ENCODE data around the gene SYT7. TPM values are rescaled to one million over a fixed set of nuclear protein-coding genes. Genes with fewer than 3 reads are reported as not detected.
"Not testable (repeated sequence)": the region's sequence is repeated elsewhere in the genome, so short reads cannot be mapped to it uniquely, and the experiment has no call there.

Gene SYT7
- total RNA-seq, 2 donors from 2014 or later: not detected

DNA sequence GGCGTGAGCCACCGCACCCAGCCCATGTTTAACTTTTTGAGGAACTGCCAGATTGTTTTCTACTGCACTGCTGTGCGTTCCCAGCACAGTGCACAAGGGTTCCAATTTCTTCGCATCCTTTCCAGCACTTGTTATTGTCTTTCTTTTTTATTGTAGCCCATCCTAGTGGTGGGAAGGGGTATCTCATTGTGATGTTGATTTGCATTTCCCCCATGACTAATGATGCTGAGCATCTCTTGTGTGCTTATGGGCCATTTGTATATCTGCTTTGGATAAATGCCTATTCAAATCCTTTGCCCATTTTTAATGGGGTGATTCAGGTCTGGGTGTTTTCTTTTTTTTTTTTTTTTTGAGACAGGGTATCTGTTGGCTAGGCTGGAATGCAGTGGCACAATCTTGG, 36.6 kb upstream of the SYT7 start:
- DNase-seq: no peak
- H3K9me3 Mint-ChIP-seq: no peaks in the 10 kb centered on the region
- H3K4me3 Mint-ChIP-seq: no peak overlapping the region
- peaks cover 5% of the 10 kb centered on the region for H3K4me1 Mint-ChIP-seq (ENCODE audit: low read depth)
- H3K36me3 Mint-ChIP-seq (ENCODE audit: insufficient read depth in 2 of 2): no peaks in the 10 kb centered on the region
- no peak for ATAC-seq (replicated peaks in 1 of 2)
- no peak overlapping the region for H3K27ac Mint-ChIP-seq
- peaks cover 9% of the 10 kb centered on the region for H3K27me3 Mint-ChIP-seq (ENCODE audit: low read depth)

DNA sequence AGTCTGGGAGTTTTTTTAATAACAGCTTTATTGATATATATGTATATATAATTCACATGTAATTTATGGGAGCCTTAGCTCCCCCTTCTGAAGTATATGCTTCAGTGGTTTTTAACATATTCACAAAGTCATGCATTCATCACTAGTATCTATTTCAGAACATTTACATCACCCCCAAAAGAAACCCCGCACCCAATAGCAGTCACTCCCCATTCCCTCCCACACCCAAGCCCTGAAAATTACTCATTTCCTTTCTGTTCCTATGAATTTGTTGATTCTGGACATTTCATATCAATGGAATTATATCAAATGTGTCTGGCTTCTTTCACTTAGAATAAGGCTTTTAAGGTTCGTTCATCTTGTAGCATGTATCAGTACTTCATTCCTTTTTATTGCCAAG, 35.6 kb upstream of the SYT7 start:
- DNase-seq (no peak), ATAC-seq (replicated peaks in 1 of 2) (no peak)
- Mint-ChIP-seq H3K4me1 (ENCODE audit: low read depth) (peaks cover 5% of the 10 kb centered on the region), H3K4me3 (no peak overlapping the region), H3K27me3 (ENCODE audit: low read depth) (peaks cover 15% of the 10 kb centered on the region), H3K36me3 (ENCODE audit: insufficient read depth in 2 of 2) (no peaks in the 10 kb centered on the region), H3K27ac (no peak overlapping the region), H3K9me3 (no peaks in the 10 kb centered on the region)

DNA sequence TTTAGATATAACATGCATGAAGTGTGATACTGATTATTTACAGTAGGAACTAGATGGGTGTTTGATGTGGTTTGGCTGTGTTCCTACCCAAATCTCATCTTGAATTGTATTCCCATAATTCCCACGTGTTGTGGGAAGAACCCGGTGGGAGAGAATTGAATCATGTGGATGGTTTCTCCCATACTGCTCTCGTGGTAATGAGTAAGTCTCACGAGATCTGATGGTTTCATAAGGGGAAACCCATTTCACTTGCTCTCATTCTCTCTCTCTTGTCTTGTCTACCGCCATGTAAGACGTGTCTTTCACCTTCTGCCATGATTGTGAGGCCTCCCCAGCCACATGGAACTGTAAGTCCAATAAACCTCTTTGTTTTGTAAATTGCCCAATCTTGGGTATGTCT, 33.9 kb upstream of the SYT7 start:
- not testable (repeated sequence) for H3K36me3 Mint-ChIP-seq (ENCODE audit: insufficient read depth in 2 of 2); H3K4me3 Mint-ChIP-seq; DNase-seq; H3K27ac Mint-ChIP-seq; H3K4me1 Mint-ChIP-seq (ENCODE audit: low read depth); H3K9me3 Mint-ChIP-seq; ATAC-seq (replicated peaks in 1 of 2)
- H3K27me3 Mint-ChIP-seq (ENCODE audit: low read depth): peaks cover 10% of the 10 kb centered on the region

GRCh38 chr11:61613870-61614269, 33.0 kb upstream of the SYT7 start:
- ATAC-seq (replicated peaks in 1 of 2): no peak
- Mint-ChIP-seq H3K9me3 (no peaks in the 10 kb centered on the region), H3K4me3 (no peak overlapping the region), H3K4me1 (ENCODE audit: low read depth) (peaks cover 5% of the 10 kb centered on the region), H3K27ac (no peak overlapping the region), H3K36me3 (ENCODE audit: insufficient read depth in 2 of 2) (no peaks in the 10 kb centered on the region), H3K27me3 (ENCODE audit: low read depth) (peaks cover 19% of the 10 kb centered on the region)
- no peak for DNase-seq

DNA sequence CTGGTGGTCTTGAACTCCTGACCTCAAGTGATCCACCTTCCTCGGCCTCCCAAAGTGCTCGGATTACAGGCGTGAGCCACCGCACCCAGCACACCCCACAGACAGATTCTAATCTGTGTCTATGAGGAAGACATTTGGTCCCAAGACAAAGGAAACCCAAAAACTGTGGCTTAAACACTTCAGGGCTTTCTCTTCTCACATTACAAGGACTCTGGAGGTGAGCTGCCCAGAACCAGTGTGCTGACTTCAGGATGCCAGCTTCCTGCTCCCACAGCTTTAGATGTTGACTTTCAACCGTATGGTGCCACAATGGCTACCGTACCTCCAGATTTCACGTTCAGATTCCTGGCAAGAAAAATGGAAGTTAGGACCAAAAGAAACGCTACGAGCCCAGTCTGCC, 32.2 kb upstream of the SYT7 start:
- H3K36me3 Mint-ChIP-seq (ENCODE audit: insufficient read depth in 2 of 2): no peaks in the 10 kb centered on the region
- H3K9me3 Mint-ChIP-seq: no peaks in the 10 kb centered on the region
- no peak for ATAC-seq (replicated peaks in 1 of 2)
- no peak overlapping the region for H3K27ac Mint-ChIP-seq
- H3K27me3 Mint-ChIP-seq (ENCODE audit: low read depth): peaks cover 19% of the 10 kb centered on the region
- H3K4me1 Mint-ChIP-seq (ENCODE audit: low read depth): peaks cover 5% of the 10 kb centered on the region
- H3K4me3 Mint-ChIP-seq: no peak overlapping the region
- DNase-seq: no peak

DNA sequence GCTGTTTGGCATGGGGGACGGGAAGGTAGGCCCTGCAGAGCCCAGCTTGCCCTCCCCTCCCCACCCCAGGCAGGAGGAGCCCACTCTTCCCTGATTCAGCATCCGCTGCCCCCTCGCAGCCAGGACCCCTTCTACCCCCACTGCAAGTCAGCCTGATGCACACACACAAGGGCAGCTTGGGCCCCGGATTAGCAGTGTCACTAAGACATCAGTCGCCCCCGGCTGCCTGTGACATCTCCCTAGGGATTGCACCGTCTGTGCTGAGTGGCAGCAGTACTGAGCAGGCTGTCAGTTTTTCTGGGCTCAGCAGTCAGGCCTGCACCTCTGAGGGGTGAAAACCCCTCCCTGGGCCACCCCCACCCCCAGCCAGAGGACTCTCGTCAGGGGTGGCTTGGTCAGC, 30.4 kb upstream of the SYT7 start:
- H3K4me3 Mint-ChIP-seq: no peak overlapping the region
- H3K27ac Mint-ChIP-seq: no peak overlapping the region
- H3K4me1 Mint-ChIP-seq (ENCODE audit: low read depth): peaks cover 2% of the 10 kb centered on the region
- DNase-seq: no peak
- ATAC-seq (replicated peaks in 1 of 2): no peak
- H3K9me3 Mint-ChIP-seq: no peaks in the 10 kb centered on the region
- H3K36me3 Mint-ChIP-seq (ENCODE audit: insufficient read depth in 2 of 2): no peaks in the 10 kb centered on the region
- H3K27me3 Mint-ChIP-seq (ENCODE audit: low read depth): peaks cover 25% of the 10 kb centered on the region

DNA sequence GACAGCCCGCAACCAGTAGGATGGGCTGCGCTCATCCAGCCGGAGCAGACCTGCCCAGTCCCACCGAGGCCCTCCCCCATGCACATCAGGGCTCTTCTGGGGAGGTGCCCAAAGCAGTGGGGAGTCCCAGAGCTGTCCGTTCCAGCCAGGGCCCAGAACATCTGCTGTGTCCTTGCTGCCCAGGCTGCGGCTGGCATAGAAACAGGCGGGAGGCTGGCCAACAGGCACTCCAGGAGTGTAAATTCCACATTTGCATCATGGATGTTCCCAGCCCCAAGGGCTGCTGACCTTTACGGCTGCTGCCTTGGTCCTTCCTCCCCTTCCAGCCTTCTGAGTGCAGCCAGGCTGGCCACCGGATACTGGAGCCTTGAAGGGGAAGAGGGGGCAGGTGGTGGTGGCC, 30.0 kb upstream of the SYT7 start:
- Mint-ChIP-seq H3K27me3 (ENCODE audit: low read depth) (peaks cover 25% of the 10 kb centered on the region), H3K4me1 (ENCODE audit: low read depth) (no peaks in the 10 kb centered on the region), H3K36me3 (ENCODE audit: insufficient read depth in 2 of 2) (no peaks in the 10 kb centered on the region), H3K27ac (no peak overlapping the region), H3K9me3 (no peaks in the 10 kb centered on the region), H3K4me3 (no peak overlapping the region)
- no peak for ATAC-seq (replicated peaks in 1 of 2)
- DNase-seq: no peak

DNA sequence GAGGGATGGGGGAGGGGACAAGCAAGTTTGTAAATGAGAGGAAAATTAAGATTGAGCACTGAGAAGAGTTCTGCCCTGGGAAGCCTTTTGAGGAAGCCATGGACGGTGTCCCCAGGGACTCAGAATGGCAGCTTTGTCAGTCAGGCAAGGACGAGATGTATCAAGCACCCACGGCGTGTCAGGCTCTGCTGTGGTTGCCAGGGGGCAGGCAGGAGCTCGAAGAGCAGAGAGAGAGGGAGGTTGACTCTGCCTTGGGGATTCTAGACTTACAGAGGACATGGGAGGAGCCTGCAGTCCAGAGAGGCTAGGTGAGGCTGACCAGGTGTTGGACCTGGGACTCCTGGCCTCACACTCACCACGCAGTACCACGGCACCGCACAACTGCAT, 29.1 kb upstream of the SYT7 start:
- Mint-ChIP-seq H3K36me3 (ENCODE audit: insufficient read depth in 2 of 2) (no peaks in the 10 kb centered on the region), H3K4me1 (ENCODE audit: low read depth) (no peaks in the 10 kb centered on the region), H3K27me3 (ENCODE audit: low read depth) (peaks cover 25% of the 10 kb centered on the region), H3K9me3 (no peaks in the 10 kb centered on the region), H3K27ac (no peak overlapping the region), H3K4me3 (no peak overlapping the region)
- no peak for ATAC-seq (replicated peaks in 1 of 2)
- no peak for DNase-seq

- Mint-ChIP-seq H3K4me3 (no peak overlapping the region), H3K9me3 (no peaks in the 10 kb centered on the region), H3K27me3 (ENCODE audit: low read depth) (peaks cover 25% of the 10 kb centered on the region), H3K36me3 (ENCODE audit: insufficient read depth in 2 of 2) (no peaks in the 10 kb centered on the region), H3K27ac (no peak overlapping the region), H3K4me1 (ENCODE audit: low read depth) (no peaks in the 10 kb centered on the region)
- DNase-seq (no peak), ATAC-seq (replicated peaks in 1 of 2) (no peak)
Observed at GRCh38 chr11:61609000-61609979, 28.4 kb upstream of the SYT7 start.

DNA sequence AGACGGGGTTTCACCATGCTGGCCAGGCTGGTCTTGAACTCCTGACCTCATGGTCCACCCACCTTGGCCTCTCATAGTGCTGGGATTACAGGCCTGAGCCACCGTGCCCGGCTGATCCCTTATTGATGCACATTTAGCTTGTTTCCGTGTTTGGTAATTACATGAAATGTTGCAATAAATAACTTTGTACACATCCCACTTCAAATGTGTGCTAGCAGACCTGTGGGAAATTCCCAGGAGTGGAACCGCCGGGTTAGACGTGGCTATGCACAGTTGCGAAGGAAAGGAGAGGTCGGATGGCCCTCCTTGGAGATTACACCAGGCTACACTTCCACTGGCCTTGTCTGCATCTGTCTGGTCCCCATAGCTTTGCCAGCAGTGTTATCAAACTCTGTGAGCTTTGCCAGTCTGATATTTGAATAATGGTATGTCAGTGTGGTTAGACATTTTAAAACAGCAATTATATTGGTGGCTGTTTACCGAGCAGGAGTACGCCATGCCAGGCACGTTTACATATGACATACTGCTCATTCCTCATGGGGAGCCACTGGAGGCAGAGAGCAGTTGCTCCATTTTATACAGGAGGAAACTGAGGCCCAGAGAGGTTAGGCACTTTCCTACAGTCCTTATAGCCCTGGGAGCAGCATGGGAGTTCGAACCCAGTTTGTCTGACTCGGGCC, 27.2 kb upstream of the SYT7 start:
- ATAC-seq (replicated peaks in 1 of 2): no peak
- Mint-ChIP-seq H3K27ac (no peak overlapping the region), H3K27me3 (ENCODE audit: low read depth) (peaks cover 25% of the 10 kb centered on the region), H3K9me3 (no peaks in the 10 kb centered on the region), H3K4me3 (no peak overlapping the region), H3K36me3 (ENCODE audit: insufficient read depth in 2 of 2) (no peaks in the 10 kb centered on the region), H3K4me1 (ENCODE audit: low read depth) (no peaks in the 10 kb centered on the region)
- no peak for DNase-seq

GRCh38 chr11:61607426-61607825, 26.6 kb upstream of the SYT7 start:
- H3K27me3 Mint-ChIP-seq (ENCODE audit: low read depth): peaks cover 25% of the 10 kb centered on the region

GRCh38 chr11:61603667-61604066, 22.8 kb upstream of the SYT7 start:
- Mint-ChIP-seq H3K9me3 (no peaks in the 10 kb centered on the region), H3K27me3 (ENCODE audit: low read depth) (peaks cover 23% of the 10 kb centered on the region), H3K4me1 (ENCODE audit: low read depth) (no peaks in the 10 kb centered on the region), H3K27ac (no peak overlapping the region), H3K4me3 (no peak overlapping the region), H3K36me3 (ENCODE audit: insufficient read depth in 2 of 2) (no peaks in the 10 kb centered on the region)
- DNase-seq: no peak
- no peak for ATAC-seq (replicated peaks in 1 of 2)

More at GRCh38 chr11:61607426-61607825, 26.6 kb upstream of the SYT7 start:
- no peak for DNase-seq
- ATAC-seq (replicated peaks in 1 of 2): no peak
- Mint-ChIP-seq H3K27ac (no peak overlapping the region), H3K4me1 (ENCODE audit: low read depth) (no peaks in the 10 kb centered on the region), H3K4me3 (no peak overlapping the region), H3K9me3 (no peaks in the 10 kb centered on the region), H3K36me3 (ENCODE audit: insufficient read depth in 2 of 2) (no peaks in the 10 kb centered on the region)

DNA sequence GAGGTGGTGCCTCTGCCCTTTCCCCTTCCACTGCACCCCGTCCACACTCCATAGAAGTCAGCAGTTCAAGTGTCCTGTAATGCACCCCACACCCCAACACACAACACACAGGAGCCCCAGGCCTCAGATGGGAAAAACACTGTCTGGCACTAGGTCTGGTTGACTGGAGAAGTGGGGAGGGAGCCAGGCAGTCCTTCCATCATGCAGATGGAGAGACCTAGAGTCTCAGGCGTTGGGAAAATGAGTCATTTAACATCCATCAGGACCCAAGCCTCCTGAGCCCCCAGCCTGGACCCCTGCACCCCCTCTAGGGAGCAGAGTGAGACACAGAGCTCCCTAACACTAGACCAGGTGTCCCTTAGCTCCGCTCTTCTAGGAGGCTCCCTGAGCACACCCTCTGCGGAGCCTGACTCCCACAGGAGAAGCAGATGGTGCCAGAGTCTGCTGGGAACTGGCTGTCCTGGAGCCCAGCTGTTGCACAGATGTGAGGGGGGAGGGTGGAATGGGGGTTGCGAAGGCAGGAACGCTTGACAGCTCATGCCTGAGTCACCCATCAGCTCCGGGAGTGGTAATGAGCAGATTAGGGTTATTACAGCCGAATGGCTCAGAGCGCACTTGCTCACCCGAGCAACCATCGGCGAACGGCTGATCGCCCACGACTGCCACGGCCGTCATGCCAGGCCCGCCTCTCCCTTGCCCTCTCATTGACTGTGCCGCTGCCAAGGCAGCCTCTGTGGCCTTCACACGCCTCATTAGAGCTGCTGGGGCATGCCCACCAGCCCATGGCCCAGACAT, 22.1 kb upstream of the SYT7 start:
- H3K4me3 Mint-ChIP-seq: no peak overlapping the region
- no peaks in the 10 kb centered on the region for H3K36me3 Mint-ChIP-seq (ENCODE audit: insufficient read depth in 2 of 2)
- H3K9me3 Mint-ChIP-seq: no peaks in the 10 kb centered on the region
- no peak overlapping the region for H3K27ac Mint-ChIP-seq
- no peaks in the 10 kb centered on the region for H3K4me1 Mint-ChIP-seq (ENCODE audit: low read depth)
- ATAC-seq (replicated peaks in 1 of 2) (no peak), DNase-seq (no peak)
- peaks cover 25% of the 10 kb centered on the region for H3K27me3 Mint-ChIP-seq (ENCODE audit: low read depth)
